Activated CD8-positive, alpha-beta memory T cell treated with anti-CD3 and anti-CD28 coated beads for 48 hours (primary cell): Measurements from ENCODE around the gene IFI27L2.

Experiments used
- DNase-seq, 3 experiments: peaks; one replicate each; pipeline ENCODE4 v3.0.0-alpha.2; 2020; ENCODE audit warnings: low read depth in 2 of 3, low spot score in 2 of 3

The IFI27L2 gene

GRCh38 chr14:94124582-94125377, 4.6 kb downstream of the IFI27L2 start:
- no peak for DNase-seq

- DNase-seq, result no peak
Observed at GRCh38 chr14:94123868-94124267, 5.5 kb downstream of the IFI27L2 start.

GRCh38 chr14:94123296-94123695, 6.1 kb downstream of the IFI27L2 start:
- no peak for DNase-seq

DNA sequence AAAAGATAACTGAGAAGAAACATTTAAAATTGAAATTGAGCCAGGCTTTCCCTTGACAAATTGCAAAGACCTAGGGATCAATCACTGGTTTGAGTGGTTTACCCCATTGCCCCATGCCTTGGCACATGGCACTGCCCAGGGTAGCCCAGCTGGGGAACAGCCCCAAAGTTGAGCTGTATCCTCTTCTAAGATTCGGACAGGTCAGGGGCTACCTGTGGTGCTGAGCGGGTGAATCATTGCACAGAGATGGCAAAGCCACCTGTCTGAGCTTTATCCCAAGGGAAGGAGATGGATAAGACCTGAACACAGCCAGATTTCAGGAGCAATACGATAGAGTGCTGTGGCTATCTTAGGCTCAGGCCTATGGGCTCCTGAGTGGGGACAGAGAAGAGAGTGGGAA, 7.0 kb downstream of the IFI27L2 start:
- DNase-seq, result no peak

- no peak for DNase-seq
Observed at GRCh38 chr14:94121485-94121884, 7.9 kb downstream of the IFI27L2 start.

GRCh38 chr14:94120667-94121340, 8.6 kb downstream of the IFI27L2 start:
- DNase-seq, result no peak

GRCh38 chr14:94119071-94119470, 10.3 kb downstream of the IFI27L2 start:
- DNase-seq, result no peak

- DNase-seq, result no peak
Observed at GRCh38 chr14:94117856-94118255, 11.5 kb downstream of the IFI27L2 start.

DNA sequence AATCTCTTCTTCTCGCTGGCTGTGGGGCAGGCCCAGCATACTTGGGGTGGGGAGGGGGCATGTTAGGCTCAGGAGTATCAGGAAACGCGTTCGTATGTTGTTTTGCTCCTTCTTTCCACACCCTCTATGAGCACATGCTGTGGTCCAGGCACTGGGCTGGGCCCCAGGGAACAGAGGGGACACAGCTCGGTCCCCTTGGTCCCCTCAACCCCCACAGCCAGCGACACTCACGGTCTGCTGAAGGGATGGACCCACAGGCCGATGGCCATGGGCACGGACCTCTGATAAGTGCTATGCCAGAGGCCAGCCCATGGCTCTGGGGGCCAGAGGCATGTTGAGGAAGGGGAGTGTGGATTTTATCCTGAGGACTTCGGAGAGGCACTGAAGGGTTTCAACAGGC, 12.7 kb downstream of the IFI27L2 start:
- DNase-seq, result no peak

GRCh38 chr14:94115631-94116030, 13.8 kb downstream of the IFI27L2 start:
- DNase-seq, result no peak

GRCh38 chr14:94115058-94115591, 14.3 kb downstream of the IFI27L2 start:
- no peak for DNase-seq

- DNase-seq, result no peak
Observed at GRCh38 chr14:94114589-94115057, 14.8 kb downstream of the IFI27L2 start.

DNA sequence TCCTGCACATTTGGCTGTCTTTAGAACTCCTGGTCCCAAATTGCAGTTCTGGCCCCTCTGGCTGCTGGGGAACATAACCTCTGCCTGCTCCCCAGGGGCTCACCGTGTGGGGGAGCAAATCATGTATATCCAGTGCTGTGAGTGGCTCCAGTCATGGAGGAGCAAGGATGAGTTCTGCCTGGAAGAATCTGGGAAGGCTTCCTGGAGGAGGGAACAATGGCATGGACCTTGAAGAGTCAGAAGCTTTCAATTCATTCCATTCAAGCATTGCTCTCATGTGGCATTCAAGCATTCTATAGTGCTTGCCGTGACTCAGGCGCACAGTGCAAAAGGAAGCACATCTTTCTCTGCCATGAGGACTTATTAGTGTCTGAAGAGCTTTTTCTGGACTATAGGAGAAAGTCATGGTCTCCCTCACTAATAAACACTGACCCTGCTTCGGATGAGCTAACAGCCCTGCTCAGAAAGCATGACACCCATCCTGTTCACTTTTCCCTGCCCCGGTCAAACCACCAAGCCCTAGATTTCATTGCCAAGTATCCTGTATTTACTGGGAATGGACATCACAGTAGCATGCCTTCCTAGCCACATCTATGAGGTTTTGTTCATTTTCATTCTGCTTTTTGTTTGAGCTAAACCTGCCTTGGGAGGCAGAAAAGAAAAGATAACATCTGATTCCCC, 15.4 kb downstream of the IFI27L2 start:
- DNase-seq, result no peak

GRCh38 chr14:94113490-94113889, 15.9 kb downstream of the IFI27L2 start:
- no peak for DNase-seq

GRCh38 chr14:94113073-94113472, 16.3 kb downstream of the IFI27L2 start:
- DNase-seq, result no peak

GRCh38 chr14:94112513-94113063, 16.8 kb downstream of the IFI27L2 start:
- DNase-seq, result no peak

GRCh38 chr14:94111276-94112095, 17.9 kb downstream of the IFI27L2 start:
- DNase-seq, result no peak

- no peak for DNase-seq
Observed at GRCh38 chr14:94110552-94111181, 18.7 kb downstream of the IFI27L2 start, which contains the start of gene IFI27. TSS of gene IFI27 (plus strand) at chr14:94110736.

DNA sequence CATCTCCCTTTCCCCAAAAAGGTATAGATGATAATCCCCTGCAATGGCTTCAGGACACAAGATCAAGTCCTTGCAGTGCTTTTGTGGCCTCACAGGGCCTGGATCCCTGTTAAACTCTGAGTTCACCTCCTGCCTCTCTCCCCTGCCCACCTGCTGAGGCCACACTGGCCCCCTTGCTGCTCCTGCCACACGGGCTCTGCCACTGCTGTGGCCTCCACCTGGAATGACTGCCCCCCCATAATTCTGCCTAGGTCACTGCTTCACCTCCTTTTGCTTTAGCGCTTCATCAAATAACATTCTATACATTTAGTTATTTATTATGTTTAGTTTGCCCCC, 19.5 kb downstream of the IFI27L2 start:
- DNase-seq, result no peak

- no peak for DNase-seq
Observed at GRCh38 chr14:94104731-94105130, 24.7 kb downstream of the IFI27L2 start.
